Measurements from ENCODE around the gene MRPL20.
"Not testable (repeated sequence)": the region's sequence is repeated elsewhere in the genome, so short reads cannot be mapped to it uniquely, and the experiment has no call there.

The MRPL20 gene

GRCh38 chr1:1406101-1406820 is 832 bp downstream of the MRPL20 start:
- no peak for DNase-seq (ENCODE audit: low spot score)

GRCh38 chr1:1403653-1404052 is 3.4 kb downstream of the MRPL20 start:
- no peak for DNase-seq (ENCODE audit: low spot score)

GRCh38 chr1:1402901-1403392 is 4.1 kb downstream of the MRPL20 start:
- not testable (repeated sequence) for DNase-seq (ENCODE audit: low spot score)

GRCh38 chr1:1402072-1402900 is 4.8 kb downstream of the MRPL20 start:
- DNase-seq (ENCODE audit: low spot score) = peak; percentile 22

GRCh38 chr1:1401457-1402010 is 5.6 kb downstream of the MRPL20 start:
- no peak for DNase-seq (ENCODE audit: low spot score)

- DNase-seq (ENCODE audit: low spot score) = no peak
These were observed 6.3 kb downstream of the MRPL20 start for GRCh38 chr1:1400576-1401456.

GRCh38 chr1:1399872-1400575 is 7.1 kb downstream of the MRPL20 start:
- DNase-seq (ENCODE audit: low spot score) = no peak

GRCh38 chr1:1399187-1399871 is 7.8 kb downstream of the MRPL20 start, which contains the start of gene CCNL2:
TSS of gene CCNL2 (minus strand) at chr1:1399335. CDS start at chr1:1399306, 29 bp downstream.
- peak; percentile 99 for DNase-seq (ENCODE audit: low spot score)

- no peak for DNase-seq (ENCODE audit: low spot score)
These were observed 8.4 kb downstream of the MRPL20 start for GRCh38 chr1:1398677-1399186.

GRCh38 chr1:1397839-1398523 is 9.1 kb downstream of the MRPL20 start:
- DNase-seq (ENCODE audit: low spot score) = no peak

- no peak for DNase-seq (ENCODE audit: low spot score)
These were observed 11.9 kb downstream of the MRPL20 start for GRCh38 chr1:1395166-1395565.

GRCh38 chr1:1394116-1394515 is 13.0 kb downstream of the MRPL20 start:
- DNase-seq (ENCODE audit: low spot score) = no peak

- no peak for DNase-seq (ENCODE audit: low spot score)
These were observed 13.7 kb downstream of the MRPL20 start for GRCh38 chr1:1393428-1393827.

- no peak for DNase-seq (ENCODE audit: low spot score)
These were observed 14.1 kb downstream of the MRPL20 start for GRCh38 chr1:1393014-1393413.

GRCh38 chr1:1391225-1391624 is 15.9 kb downstream of the MRPL20 start:
- DNase-seq (ENCODE audit: low spot score) = no peak

- no peak for DNase-seq (ENCODE audit: low spot score)
These were observed 16.4 kb downstream of the MRPL20 start for GRCh38 chr1:1390675-1391074.

GRCh38 chr1:1388078-1388472 is 19.0 kb downstream of the MRPL20 start:
- no peak for DNase-seq (ENCODE audit: low spot score)

GRCh38 chr1:1387098-1388077 is 19.7 kb downstream of the MRPL20 start:
- no peak for DNase-seq (ENCODE audit: low spot score)
